22Rv1 (cell line): Measurements from ENCODE around the gene PGAM2.

Experiments used
- CTCF ChIP-seq: fragments of 450-650 bp; IDR thresholded peaks from 2 replicates; pipeline ENCODE4 v1.5.1; 2017; ENCODE audit warnings: mild to moderate bottlenecking
- ZFX ChIP-seq: fragments of 450-650 bp; IDR thresholded peaks from 2 replicates; pipeline ENCODE4 v1.6.1; 2017; ENCODE audit warnings: antibody characterized with exemption, borderline replicate concordance

DNA sequence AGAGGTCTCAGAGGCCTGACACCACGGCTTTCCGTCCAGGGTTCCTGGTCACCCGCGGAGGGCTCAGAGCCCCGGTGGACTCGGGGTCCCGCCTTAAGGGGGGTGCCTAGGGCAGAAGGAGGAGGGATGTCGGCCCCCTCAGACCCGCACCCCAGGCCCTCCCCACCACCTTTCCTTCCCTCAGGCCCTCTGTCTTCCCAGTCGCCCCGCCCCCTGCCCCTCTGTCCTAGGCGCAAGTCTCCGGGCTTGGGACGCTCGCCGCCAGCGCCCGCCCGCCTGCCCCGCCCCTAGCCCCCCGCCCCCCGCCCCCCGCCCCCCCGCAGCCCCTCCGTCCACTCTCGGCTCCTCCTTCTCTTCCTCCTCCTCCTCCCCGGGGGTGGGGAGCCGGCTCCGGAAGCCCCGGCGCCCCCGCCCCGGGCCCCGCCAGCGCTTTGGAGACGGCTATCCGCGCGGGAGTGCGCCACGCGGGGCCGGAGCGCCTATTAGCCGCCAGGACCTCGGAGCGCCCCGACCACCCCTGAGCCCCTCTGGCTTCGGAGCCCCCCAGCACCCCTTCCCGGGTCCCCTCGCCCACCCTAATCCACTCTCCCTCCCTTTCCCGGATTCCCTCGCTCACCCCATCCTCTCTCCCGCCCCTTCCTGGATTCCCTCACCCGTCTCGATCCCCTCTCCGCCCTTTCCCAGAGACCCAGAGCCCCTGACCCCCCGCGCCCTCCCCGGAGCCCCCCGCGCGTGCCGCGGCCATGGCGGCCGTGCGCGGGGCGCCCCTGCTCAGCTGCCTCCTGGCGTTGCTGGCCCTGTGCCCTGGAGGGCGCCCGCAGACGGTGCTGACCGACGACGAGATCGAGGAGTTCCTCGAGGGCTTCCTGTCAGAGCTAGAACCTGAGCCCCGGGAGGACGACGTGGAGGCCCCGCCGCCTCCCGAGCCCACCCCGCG is 38.8 kb upstream of the PGAM2 start, which contains the start of gene AEBP1:
- TF ChIP-seq CTCF (no peak), ZFX (no peak)
